ENCODE measurements around the gene CDK18.
"Not testable (repeated sequence)": the region's sequence is repeated elsewhere in the genome, so short reads cannot be mapped to it uniquely, and the experiment has no call there.

CDK18 gene

DNA sequence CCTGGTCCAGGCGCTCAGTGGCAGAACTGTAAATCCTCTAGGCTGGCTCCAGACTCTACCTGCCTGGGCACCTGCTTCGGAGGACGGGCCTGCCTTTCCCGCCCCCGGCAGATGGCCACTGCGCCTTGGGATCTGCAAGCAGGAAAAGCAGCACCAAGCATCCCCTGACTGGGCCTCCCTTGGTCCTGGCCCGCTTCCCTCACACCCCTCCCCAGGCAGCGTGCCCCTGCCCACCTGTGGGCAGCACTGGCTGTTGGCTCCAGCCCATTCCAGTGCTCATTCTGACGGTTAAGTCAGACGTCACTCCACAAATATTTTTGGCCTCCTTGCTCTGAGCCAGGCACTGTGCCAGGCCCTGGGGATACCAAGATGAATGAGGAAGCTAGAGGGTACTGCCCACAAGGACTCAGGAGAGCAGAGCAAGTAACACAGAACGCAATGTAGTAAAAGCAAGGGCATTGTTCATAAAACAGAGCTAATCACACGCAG is 26.7 kb upstream of the CDK18 start:
- TF ChIP-seq CTCF (IDR thresholded peaks at IDR 0.05): no peak
- no peak for DNase-seq
- peaks cover 37% of the 10 kb centered on the region for H3K4me1 Mint-ChIP-seq
- no peaks in the 10 kb centered on the region for H3K36me3 Mint-ChIP-seq (ENCODE audit: low read depth)
- H3K27me3 Mint-ChIP-seq (ENCODE audit: low read depth, poor library complexity): peaks cover 32% of the 10 kb centered on the region
- H3K27ac Mint-ChIP-seq: no peak overlapping the region
- H3K4me3 Mint-ChIP-seq: no peak overlapping the region
- peaks cover 15% of the 10 kb centered on the region for H3K9me3 Mint-ChIP-seq

DNA sequence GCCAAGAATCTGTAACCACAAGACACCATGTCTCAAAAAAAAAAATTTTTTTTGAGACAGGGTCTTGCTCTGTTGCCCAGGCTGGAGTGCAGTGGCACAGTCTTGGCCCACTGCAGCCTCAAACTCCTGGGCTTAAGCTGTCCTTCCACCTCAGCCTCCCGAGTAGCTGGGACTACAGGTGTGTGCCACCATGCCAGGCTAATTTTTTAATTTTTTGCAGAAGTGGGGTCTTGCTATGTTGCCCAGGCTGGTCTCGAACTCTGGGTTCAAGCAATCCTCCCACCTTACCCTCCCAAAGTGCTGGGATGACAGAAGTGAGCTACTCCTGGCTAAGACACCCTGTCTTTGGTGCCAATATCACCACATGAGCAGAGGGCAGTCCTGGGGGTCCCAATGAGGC is 25.5 kb upstream of the CDK18 start:
- H3K4me1 Mint-ChIP-seq: peaks cover 36% of the 10 kb centered on the region
- peaks cover 15% of the 10 kb centered on the region for H3K9me3 Mint-ChIP-seq
- not testable (repeated sequence) for H3K4me3 Mint-ChIP-seq; H3K27ac Mint-ChIP-seq; H3K36me3 Mint-ChIP-seq (ENCODE audit: low read depth); DNase-seq
- H3K27me3 Mint-ChIP-seq (ENCODE audit: low read depth, poor library complexity): peaks cover 34% of the 10 kb centered on the region

GRCh38 chr1:205480349-205480985 is 24.0 kb upstream of the CDK18 start:
- DNase-seq: no peak
- TF ChIP-seq CTCF (IDR thresholded peaks at IDR 0.05): no peak
- no peaks in the 10 kb centered on the region for H3K36me3 Mint-ChIP-seq (ENCODE audit: low read depth)
- no peak overlapping the region for H3K27ac Mint-ChIP-seq
- H3K4me3 Mint-ChIP-seq: no peak overlapping the region
- H3K27me3 Mint-ChIP-seq (ENCODE audit: low read depth, poor library complexity): peaks cover 35% of the 10 kb centered on the region
- peaks cover 7% of the 10 kb centered on the region for H3K9me3 Mint-ChIP-seq
- peaks cover 39% of the 10 kb centered on the region for H3K4me1 Mint-ChIP-seq

- TF ChIP-seq CTCF (IDR thresholded peaks at IDR 0.05): no peak
- no peak for DNase-seq
- peaks cover 43% of the 10 kb centered on the region for H3K4me1 Mint-ChIP-seq
- peaks cover 35% of the 10 kb centered on the region for H3K27me3 Mint-ChIP-seq (ENCODE audit: low read depth, poor library complexity)
- no peak overlapping the region for H3K4me3 Mint-ChIP-seq
- no peak overlapping the region for H3K27ac Mint-ChIP-seq
- no peaks in the 10 kb centered on the region for H3K9me3 Mint-ChIP-seq
- no peaks in the 10 kb centered on the region for H3K36me3 Mint-ChIP-seq (ENCODE audit: low read depth)
Measured at GRCh38 chr1:205481218-205481617, 23.3 kb upstream of the CDK18 start.

DNA sequence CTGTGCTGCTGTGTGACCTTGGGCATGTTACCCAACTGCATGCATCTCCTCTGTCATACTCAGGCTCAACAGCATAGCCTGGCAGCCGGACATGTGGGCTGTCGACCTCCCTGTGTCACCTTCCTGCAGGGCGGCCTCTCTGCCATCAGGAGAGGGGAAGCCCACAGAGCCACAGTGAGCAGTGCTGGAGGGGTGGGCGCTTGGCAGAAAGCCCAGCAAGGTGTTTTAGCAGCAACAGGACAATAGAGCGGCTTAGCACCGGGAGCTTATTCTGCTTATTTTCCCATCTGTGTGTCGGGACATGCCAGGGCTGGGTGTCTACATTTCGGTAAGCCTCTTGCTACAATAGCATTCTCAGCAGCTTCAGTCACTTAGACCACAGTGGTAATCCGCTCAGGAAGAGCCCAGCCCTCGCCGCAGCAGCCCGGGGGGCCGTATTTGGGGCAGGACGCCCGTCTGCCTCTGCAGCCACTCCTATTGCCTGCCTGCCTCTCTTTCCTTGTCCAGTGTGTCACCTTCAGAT is 22.8 kb upstream of the CDK18 start:
- DNase-seq: no peak
- Mint-ChIP-seq H3K9me3 (no peaks in the 10 kb centered on the region), H3K27ac (peak overlapping the region; percentile 40), H3K4me1 (peaks cover 43% of the 10 kb centered on the region), H3K36me3 (ENCODE audit: low read depth) (no peaks in the 10 kb centered on the region), H3K27me3 (ENCODE audit: low read depth, poor library complexity) (peaks cover 38% of the 10 kb centered on the region), H3K4me3 (no peak overlapping the region)
- no peak for TF ChIP-seq CTCF (IDR thresholded peaks at IDR 0.05)

DNA sequence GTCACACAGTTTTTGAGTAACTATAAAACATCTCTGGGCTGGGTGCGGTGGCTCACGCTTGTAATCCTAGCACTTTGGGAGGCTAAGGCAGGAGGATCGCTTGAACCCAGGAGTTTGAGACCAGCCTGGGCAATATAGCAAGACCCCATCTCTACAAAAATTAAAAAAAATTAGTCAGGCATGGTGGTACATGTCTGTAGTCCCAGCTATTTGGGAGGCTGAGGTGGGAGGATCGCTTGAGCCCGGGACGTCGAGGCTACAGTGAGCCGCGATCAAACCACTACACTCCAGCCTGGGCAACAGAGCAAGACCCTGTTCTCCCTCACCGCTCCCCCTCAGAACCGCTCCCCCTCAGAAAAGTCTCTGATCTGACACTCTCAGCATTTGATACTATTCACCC is 21.9 kb upstream of the CDK18 start:
- not testable (repeated sequence) for DNase-seq; H3K4me3 Mint-ChIP-seq; H3K36me3 Mint-ChIP-seq (ENCODE audit: low read depth); H3K9me3 Mint-ChIP-seq; H3K27ac Mint-ChIP-seq
- Mint-ChIP-seq H3K27me3 (ENCODE audit: low read depth, poor library complexity) (peaks cover 45% of the 10 kb centered on the region), H3K4me1 (peaks cover 43% of the 10 kb centered on the region)

DNA sequence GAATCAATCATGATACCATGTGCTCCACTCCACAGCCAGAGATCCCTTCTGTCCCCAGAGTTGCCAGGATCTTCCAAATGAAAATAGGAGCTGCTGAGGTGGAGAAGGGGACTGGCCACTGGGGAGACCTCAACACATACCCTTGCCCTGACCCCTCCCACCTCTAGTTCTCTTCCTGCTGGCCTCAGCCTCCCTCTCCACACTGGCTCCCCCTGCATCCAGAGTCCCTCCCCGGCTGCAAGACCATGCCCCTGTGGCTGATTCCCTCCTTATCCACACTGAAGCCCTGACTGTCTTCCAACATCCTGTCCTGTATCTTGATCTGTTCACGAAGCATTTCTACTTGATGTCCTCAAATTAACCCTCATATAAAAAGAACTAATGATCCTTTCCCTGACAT is 21.1 kb upstream of the CDK18 start:
- TF ChIP-seq CTCF (IDR thresholded peaks at IDR 0.05): no peak
- Mint-ChIP-seq H3K9me3 (no peaks in the 10 kb centered on the region), H3K4me3 (no peak overlapping the region), H3K27me3 (ENCODE audit: low read depth, poor library complexity) (peaks cover 51% of the 10 kb centered on the region), H3K4me1 (peaks cover 43% of the 10 kb centered on the region), H3K36me3 (ENCODE audit: low read depth) (no peaks in the 10 kb centered on the region), H3K27ac (no peak overlapping the region)
- no peak for DNase-seq
